Gastrocnemius medialis (tissue), 4 donors: ENCODE measurements around the gene PDCD2L. TPM values are rescaled to one million over a fixed set of nuclear protein-coding genes. Genes with fewer than 3 reads are reported as not detected.

Experiments used
- ATAC-seq, 2 donors: fragments of 150-250 bp; one replicate each; pipeline ENCODE4 v1.9.1; 2016
- DNase-seq, 2 donors: peaks; one replicate each; pipeline ENCODE4 v3.0.0-alpha.2; 2019
- H3K27ac ChIP-seq, 4 donors: fragments of 200-600 bp; sonication (generic); 1 replicate in 1 of 4; 2 replicates in 3 of 4; pipeline ENCODE4 v1.5.1; 2016 to 2018; ENCODE audit warnings: mild to moderate bottlenecking in 2 of 4, moderate library complexity in 1 of 4
- H3K27me3 ChIP-seq, 3 donors: fragments of 200-600 bp; sonication (generic) in 2 of 3; 1 replicate in 1 of 3; 2 replicates in 2 of 3; pipeline versions ENCODE4 v1.5.1 to v1.6.0; 2016 to 2019; ENCODE audit warnings: mild to moderate bottlenecking in 1 of 3, moderate library complexity in 1 of 3
- H3K36me3 ChIP-seq, 2 donors: fragments of 200-600 bp; sonication (generic) in 1 of 2; one replicate each; pipeline ENCODE4 v1.5.1; 2017 to 2018
- H3K4me1 ChIP-seq, 2 donors: fragments of 200-600 bp; sonication (generic) in 1 of 2; one replicate each; pipeline ENCODE4 v1.5.1; 2016 to 2017; ENCODE audit warnings: mild to moderate bottlenecking in 2 of 2
- H3K4me3 ChIP-seq, 4 donors: fragments of 200-600 bp; sonication (generic) in 3 of 4; 1 replicate in 1 of 4; 2 replicates in 3 of 4; pipeline ENCODE4 v1.5.1; 2016 to 2019; ENCODE audit warnings: mild to moderate bottlenecking in 2 of 4
- H3K9me3 ChIP-seq, 3 donors: fragments of 200-600 bp; sonication (generic) in 2 of 3; 1 replicate in 1 of 3; 2 replicates in 2 of 3; pipeline ENCODE4 v1.5.1; 2016 to 2019
- POLR2A ChIP-seq, 2 donors: fragments of 450-650 bp; IDR thresholded peaks; one replicate each; pipeline ENCODE4 v1.6.1; 2017; ENCODE audit warnings: antibody characterized with exemption in 2 of 2, mild to moderate bottlenecking in 2 of 2, moderate library complexity in 2 of 2
- in situ Hi-C, 4 donors: fragments of 200-750 bp; cut with MboI; loops; one replicate each; pipeline versions ENCODE4 v1.15.0 to v1.8.0; 2017; ENCODE audit warnings: low sequenced_read_pairs in 4 of 4
- intact Hi-C: fragments of 100-400 bp; cut with DNase I; formaldehyde crosslinking; loops from one replicate; pipeline ENCODE4 v1.15.1; 2023; ENCODE audit warnings: low total_unique reads
- total RNA-seq, 4 donors: library from RNA; depleted of rRNA; stranded (reverse); fragments of >200 nt; gene quantifications; one replicate each; pipeline versions ENCODE4 v1.1.0 to v1.2.3, GENCODE V29; 2016
- TF ChIP-seq, protein P1 (sequence below), 5 experiments: fragments of 450-650 bp in 3 of 5; fragments of 200-600 bp in 2 of 5; sonication (generic) in 2 of 5; IDR thresholded peaks in 4 of 5; conservative IDR thresholded peaks in 1 of 5; 1 replicate in 4 of 5; 2 replicates in 1 of 5; pipeline ENCODE4 v1.5.1; 2016 to 2019; ENCODE audit warnings: antibody characterized with exemption in 5 of 5, mild to moderate bottlenecking in 3 of 5, moderate library complexity in 3 of 5

Gene PDCD2L, protein sequence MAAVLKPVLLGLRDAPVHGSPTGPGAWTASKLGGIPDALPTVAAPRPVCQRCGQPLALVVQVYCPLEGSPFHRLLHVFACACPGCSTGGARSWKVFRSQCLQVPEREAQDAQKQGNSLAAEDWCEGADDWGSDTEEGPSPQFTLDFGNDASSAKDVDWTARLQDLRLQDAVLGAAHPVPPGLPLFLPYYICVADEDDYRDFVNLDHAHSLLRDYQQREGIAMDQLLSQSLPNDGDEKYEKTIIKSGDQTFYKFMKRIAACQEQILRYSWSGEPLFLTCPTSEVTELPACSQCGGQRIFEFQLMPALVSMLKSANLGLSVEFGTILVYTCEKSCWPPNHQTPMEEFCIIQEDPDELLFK
- total RNA-seq, result 10 to 100 TPM; 18.1 to 49.8 (median 25.1) TPM

DNA sequence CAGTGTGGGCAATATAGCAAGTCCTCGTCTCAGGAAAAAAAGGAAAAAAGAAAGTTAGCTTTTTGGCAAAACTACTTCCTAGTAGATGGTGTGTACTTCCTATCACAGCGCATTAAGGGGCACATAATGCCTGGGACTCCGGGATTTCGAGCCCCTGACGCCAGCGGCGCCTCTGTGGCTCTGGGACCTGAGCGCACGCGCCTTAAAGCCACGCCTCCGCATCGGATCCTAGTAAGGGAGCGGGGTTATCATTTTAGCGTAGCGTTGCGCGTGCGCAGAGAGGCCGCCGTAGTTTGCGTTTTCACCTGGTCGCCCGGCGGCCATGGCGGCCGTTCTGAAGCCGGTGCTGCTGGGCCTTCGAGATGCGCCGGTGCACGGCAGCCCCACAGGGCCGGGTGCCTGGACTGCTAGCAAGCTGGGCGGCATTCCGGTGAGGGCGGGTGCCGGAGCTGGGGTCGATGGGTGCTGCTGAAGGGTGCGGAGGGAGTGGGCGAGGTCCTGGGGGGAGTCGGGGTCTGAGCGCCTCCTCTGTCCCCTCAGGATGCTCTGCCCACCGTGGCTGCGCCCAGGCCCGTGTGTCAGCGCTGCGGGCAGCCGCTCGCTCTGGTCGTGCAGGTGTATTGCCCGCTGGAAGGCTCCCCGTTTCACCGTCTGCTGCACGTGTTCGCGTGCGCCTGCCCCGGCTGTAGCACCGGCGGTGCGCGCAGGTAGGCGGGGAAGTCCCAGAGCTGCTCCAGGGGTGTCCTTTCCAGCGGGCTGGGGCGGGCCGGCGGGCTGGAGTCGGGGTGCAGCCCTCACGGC is at the start of gene PDCD2L:
Gene PDCD2L (plus strand): TSS at position 291 of the 801 bp plus-strand sequence. CDS start 32 bp downstream, at position 323.
- H3K36me3 ChIP-seq, result peaks cover 0 to 13% of the 10 kb centered on the region in 2 donors
- H3K27ac ChIP-seq, result peak within 1 kb of the TSS; percentile 81 to 86 (median 86)
- ATAC-seq (peak; percentile 96 to 98), DNase-seq (peak; percentile 86 to 92)
- H3K4me3 ChIP-seq, result peak within 1 kb of the TSS; percentile 80 to 95 (median 86)
- no peaks in the 10 kb centered on the region for H3K27me3 ChIP-seq
- in situ Hi-C loops (no loop called here), intact Hi-C loops (loop anchor here (1.0 to 2.0 kb wide), 2 partner anchors 24 to 96 kb away; partner anchors contain the start of gene UBA2)
- H3K4me1 ChIP-seq, result peaks cover 0 to 4% of the 10 kb centered on the region in 2 donors
- no peaks in the 10 kb centered on the region for H3K9me3 ChIP-seq
- TF ChIP-seq, protein P1, sequence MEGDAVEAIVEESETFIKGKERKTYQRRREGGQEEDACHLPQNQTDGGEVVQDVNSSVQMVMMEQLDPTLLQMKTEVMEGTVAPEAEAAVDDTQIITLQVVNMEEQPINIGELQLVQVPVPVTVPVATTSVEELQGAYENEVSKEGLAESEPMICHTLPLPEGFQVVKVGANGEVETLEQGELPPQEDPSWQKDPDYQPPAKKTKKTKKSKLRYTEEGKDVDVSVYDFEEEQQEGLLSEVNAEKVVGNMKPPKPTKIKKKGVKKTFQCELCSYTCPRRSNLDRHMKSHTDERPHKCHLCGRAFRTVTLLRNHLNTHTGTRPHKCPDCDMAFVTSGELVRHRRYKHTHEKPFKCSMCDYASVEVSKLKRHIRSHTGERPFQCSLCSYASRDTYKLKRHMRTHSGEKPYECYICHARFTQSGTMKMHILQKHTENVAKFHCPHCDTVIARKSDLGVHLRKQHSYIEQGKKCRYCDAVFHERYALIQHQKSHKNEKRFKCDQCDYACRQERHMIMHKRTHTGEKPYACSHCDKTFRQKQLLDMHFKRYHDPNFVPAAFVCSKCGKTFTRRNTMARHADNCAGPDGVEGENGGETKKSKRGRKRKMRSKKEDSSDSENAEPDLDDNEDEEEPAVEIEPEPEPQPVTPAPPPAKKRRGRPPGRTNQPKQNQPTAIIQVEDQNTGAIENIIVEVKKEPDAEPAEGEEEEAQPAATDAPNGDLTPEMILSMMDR (IDR thresholded peaks at IDR 0.05 in 4 of 5, conservative IDR thresholded peaks at IDR 0.05 in 1 of 5), result no peak
- peak; percentile 59 to 73 for TF ChIP-seq POLR2A (IDR thresholded peaks at IDR 0.05)

DNA sequence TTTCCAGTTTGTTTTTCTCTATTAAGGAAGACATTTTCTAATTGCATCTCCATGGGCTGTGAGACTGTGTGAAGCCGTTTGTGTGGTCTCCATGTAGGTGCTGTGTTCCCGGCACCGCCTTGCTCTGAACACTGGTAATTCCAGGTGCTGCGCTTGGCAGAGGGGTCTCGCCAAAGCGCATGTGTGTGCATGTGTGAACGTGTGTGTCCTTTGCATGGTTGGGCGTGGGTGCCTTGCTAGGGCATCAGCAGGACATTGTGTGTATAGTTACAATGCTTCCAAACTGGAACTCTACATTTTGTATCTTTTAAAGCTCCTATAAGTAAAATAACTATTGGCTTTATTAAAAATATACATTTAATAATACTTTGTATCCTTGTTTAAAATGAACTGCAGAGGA is 49.0 kb upstream of the PDCD2L start:
- Histone ChIP-seq H3K9me3 (no peaks in the 10 kb centered on the region), H3K27me3 (no peaks in the 10 kb centered on the region), H3K27ac (no peak overlapping the region), H3K4me3 (no peak overlapping the region), H3K4me1 (peaks cover 7 to 11% of the 10 kb centered on the region in 2 donors), H3K36me3 (peaks cover 0 to 42% of the 10 kb centered on the region in 2 donors)
- intact Hi-C loops (no loop called here), in situ Hi-C loops (no loop called here)
- no peak for ATAC-seq
- DNase-seq, result no peak
- TF ChIP-seq, protein P1 (IDR thresholded peaks at IDR 0.05 in 4 of 5, conservative IDR thresholded peaks at IDR 0.05 in 1 of 5), result no peak
- no peak for TF ChIP-seq POLR2A (IDR thresholded peaks at IDR 0.05)

DNA sequence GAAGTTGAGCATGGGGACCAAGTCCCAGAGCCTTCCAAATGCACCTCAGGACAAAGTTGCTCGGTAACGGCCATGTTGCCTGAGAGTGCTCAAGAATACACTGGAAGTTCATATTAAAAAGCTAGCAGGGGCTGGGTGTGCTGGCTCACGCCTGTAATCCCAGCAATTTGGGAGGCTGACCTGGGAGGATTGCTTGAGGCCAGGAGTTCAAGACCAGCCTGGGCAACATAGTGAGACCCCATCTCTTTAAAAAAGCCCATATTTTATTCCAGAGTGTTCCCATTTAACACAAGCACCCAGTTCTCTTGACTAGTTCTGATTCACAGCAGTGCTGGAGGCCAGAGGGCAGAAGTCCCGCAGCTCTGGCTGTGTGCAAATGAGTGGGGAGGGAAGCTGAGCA is 47.3 kb upstream of the PDCD2L start:
- TF ChIP-seq, protein P1 (IDR thresholded peaks at IDR 0.05 in 4 of 5, conservative IDR thresholded peaks at IDR 0.05 in 1 of 5), result no peak
- no peak for TF ChIP-seq POLR2A (IDR thresholded peaks at IDR 0.05)
- no peak overlapping the region for H3K27ac ChIP-seq
- no peaks in the 10 kb centered on the region for H3K27me3 ChIP-seq
- ATAC-seq, result no peak
- H3K4me1 ChIP-seq, result peaks cover 7 to 11% of the 10 kb centered on the region in 2 donors
- no peak for DNase-seq
- no peaks in the 10 kb centered on the region for H3K9me3 ChIP-seq
- intact Hi-C loops (no loop called here), in situ Hi-C loops (no loop called here)
- H3K36me3 ChIP-seq, result peaks cover 0 to 34% of the 10 kb centered on the region in 2 donors
- no peak overlapping the region for H3K4me3 ChIP-seq

DNA sequence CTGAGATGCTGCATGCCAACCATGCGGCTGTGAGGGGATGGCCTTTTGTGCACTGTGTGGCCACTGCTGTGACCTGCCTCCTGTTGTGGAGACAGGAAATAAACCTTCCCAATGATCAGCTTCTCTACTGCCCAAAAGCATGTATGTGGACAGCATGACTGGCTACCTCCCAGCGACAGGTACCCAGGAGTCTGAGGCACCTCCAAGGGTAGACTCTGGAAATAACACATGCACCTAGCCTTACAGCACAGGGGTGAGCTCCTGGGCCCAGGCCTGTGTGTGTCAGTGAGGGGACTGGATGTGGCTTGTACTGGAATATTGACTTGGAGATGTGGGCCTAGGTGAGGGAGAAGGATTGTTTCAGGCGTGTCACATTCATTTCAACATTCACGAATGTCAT is 46.8 kb upstream of the PDCD2L start:
- Histone ChIP-seq H3K4me3 (no peak overlapping the region), H3K27me3 (no peaks in the 10 kb centered on the region), H3K4me1 (peaks cover 7 to 11% of the 10 kb centered on the region in 2 donors), H3K9me3 (no peaks in the 10 kb centered on the region), H3K27ac (peak overlapping the region in 1 of 4 donors; percentile 91), H3K36me3 (peaks cover 0 to 30% of the 10 kb centered on the region in 2 donors)
- ATAC-seq (no peak), DNase-seq (no peak)
- intact Hi-C loops, result no loop called here
- TF ChIP-seq POLR2A (IDR thresholded peaks at IDR 0.05), result no peak
- TF ChIP-seq, protein P1 (IDR thresholded peaks at IDR 0.05 in 4 of 5, conservative IDR thresholded peaks at IDR 0.05 in 1 of 5), result no peak
- in situ Hi-C loops, result no loop called here
